Upper lobe of right lung (tissue), 1 donor: ENCODE measurements around the gene SLC39A5. TPM values are rescaled to one million over a fixed set of nuclear protein-coding genes. Genes with fewer than 3 reads are reported as not detected.
"Not testable (repeated sequence)": the region's sequence is repeated elsewhere in the genome, so short reads cannot be mapped to it uniquely, and the experiment has no call there.

ENCODE experiments used
- ATAC-seq: fragments of 200-7000 bp; cut with Tn5 transposase; one replicate; pipeline ENCODE4 v1.9.1; 2020; ENCODE audit warnings: mild to moderate bottlenecking, moderate library complexity
- DNase-seq: peaks from one replicate; pipeline ENCODE4 v3.0.0-alpha.2; 2020
- H3K27ac ChIP-seq: fragments of 200-600 bp; one replicate; pipeline ENCODE4 v1.8.0; 2022
- H3K27me3 ChIP-seq: fragments of 200-600 bp; one replicate; pipeline ENCODE4 v1.8.0; 2022; ENCODE audit warnings: mild to moderate bottlenecking
- H3K36me3 ChIP-seq: fragments of 200-600 bp; one replicate; pipeline ENCODE4 v1.8.0; 2022
- H3K4me1 ChIP-seq: fragments of 200-600 bp; one replicate; pipeline ENCODE4 v1.8.0; 2022
- H3K4me3 ChIP-seq: fragments of 200-600 bp; one replicate; pipeline ENCODE4 v1.8.0; 2022; ENCODE audit warnings: mild to moderate bottlenecking
- H3K9me3 ChIP-seq: fragments of 200-600 bp; one replicate; pipeline ENCODE4 v1.8.0; 2022
- CTCF ChIP-seq: fragments of 200-600 bp; IDR thresholded peaks from one replicate; pipeline ENCODE4 v1.8.0; 2022; ENCODE audit warnings: antibody characterized with exemption
- intact Hi-C: fragments of 100-400 bp; cut with DNase I; formaldehyde crosslinking; loops from one replicate; pipeline ENCODE4 v1.11.0; 2022
- total RNA-seq: library from RNA; stranded (reverse); fragmentation: NEBNext Ultra II Directional; extraction: Animal tissue kit (Norgen Biotek cat#: 25700); gene quantifications from one replicate; pipeline ENCODE4 v1.2.1, GENCODE V29; 2021
- donor health status: DM: no; HTN: yes; CAD: no; lungs with severe emphysema.

Gene SLC39A5
- total RNA-seq, 1 donor from 2014 or later, result 0.87 TPM

DNA sequence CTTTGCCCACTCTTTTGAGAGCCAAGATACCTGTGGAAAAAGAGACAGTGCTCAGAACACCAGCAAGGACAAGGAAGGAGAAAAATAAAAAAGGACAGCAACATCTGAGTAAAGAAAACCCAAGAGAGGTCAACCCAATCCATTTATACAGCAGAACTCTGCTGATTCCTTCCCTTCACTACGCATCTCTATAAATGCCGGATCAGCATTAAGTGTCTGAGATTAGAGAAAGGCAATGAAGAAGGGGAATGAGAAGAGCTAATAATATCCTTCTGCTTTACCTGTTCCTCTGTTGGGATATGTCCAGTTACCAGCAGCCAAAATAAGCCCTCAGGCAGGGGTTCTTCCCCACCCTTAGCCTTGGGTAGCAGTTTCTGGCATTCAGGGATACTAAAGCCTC, 52.7 kb downstream of the SLC39A5 start:
- Histone ChIP-seq H3K27me3 (no peaks in the 10 kb centered on the region), H3K27ac (no peak overlapping the region), H3K9me3 (no peaks in the 10 kb centered on the region), H3K36me3 (peaks cover 82% of the 10 kb centered on the region), H3K4me3 (no peak overlapping the region), H3K4me1 (peaks cover 11% of the 10 kb centered on the region)
- TF ChIP-seq CTCF, result no peak
- intact Hi-C loops, result no loop called here
- ATAC-seq, result no peak
- DNase-seq, result no peak

DNA sequence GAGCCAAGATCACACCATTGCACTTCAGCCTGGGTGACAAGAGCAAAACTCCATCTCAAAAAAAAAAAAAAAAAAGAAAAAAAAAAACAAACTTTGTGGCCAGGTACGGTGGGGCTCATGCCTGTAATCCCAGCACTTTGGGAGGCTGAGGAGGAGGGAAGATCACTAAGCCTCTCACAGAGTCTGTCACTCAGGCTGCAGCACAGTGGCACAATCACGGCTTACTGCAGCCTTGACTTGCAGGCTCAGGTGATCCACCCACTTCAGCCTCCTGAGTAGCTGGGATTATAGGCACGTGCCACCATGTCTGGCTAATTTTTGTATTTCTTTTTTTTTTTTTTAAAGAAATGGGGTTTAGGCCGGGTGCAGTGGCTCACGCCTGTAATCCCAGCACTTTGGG, 54.4 kb downstream of the SLC39A5 start:
- ATAC-seq, H3K4me3 ChIP-seq, H3K9me3 ChIP-seq, H3K27ac ChIP-seq, intact Hi-C loops, DNase-seq, H3K27me3 ChIP-seq: not testable (repeated sequence)
- Histone ChIP-seq H3K36me3 (peaks cover 65% of the 10 kb centered on the region), H3K4me1 (peaks cover 21% of the 10 kb centered on the region)

DNA sequence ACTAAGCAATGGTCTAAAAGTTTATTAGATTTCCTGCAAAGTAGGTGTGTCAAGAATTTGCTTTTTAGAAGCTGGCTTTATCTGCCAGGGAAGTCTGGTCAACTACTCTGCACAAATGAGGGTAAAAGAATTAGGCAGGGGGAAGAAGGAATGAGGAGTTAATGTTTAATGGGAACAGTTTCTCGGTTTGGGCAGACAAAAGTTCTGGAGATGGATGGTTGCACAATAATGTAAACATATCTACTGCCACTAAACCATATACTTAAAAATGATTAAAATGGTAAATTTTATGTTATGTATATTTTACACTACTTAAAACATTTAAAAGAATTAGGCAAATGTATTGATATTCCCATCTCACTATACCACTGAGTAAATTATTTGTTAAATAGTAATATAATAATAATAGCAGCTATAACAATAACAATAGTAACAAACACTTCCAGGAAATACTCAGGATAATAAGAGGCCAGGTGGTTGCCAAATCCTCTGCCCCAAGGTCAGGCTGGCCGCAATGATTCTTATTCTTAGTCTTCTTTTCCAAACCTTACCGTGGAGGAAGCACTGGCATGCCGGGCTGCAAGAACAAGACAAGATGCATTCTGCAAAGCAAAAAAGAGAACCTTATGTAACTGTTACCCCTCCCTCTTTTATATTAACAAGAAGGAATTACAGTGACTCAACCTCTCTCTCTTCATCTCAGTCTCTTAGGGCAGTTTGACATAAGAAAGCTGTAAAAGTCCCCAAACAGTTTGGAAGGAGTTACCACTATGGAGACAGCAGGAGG, 56.4 kb downstream of the SLC39A5 start:
- intact Hi-C loops, result no loop called here
- H3K27me3 ChIP-seq, result no peaks in the 10 kb centered on the region
- DNase-seq, result no peak
- H3K4me1 ChIP-seq, result peaks cover 23% of the 10 kb centered on the region
- peak; percentile 28 for ATAC-seq
- TF ChIP-seq CTCF, result no peak
- no peaks in the 10 kb centered on the region for H3K9me3 ChIP-seq
- peaks cover 60% of the 10 kb centered on the region for H3K36me3 ChIP-seq
- H3K4me3 ChIP-seq, result no peak overlapping the region
- H3K27ac ChIP-seq, result peak overlapping the region; percentile 0

Other genes with a start within 250 kb of the SLC39A5 start
- gene SUOX, start 232.8 kb upstream of the SLC39A5 start, total RNA-seq, result 20.3 TPM
- gene IKZF4, start 209.0 kb upstream of the SLC39A5 start, total RNA-seq, result 10.5 TPM
- gene RPS26, start 188.1 kb upstream of the SLC39A5 start, total RNA-seq, result 55.4 TPM
- gene ERBB3, start 149.9 kb upstream of the SLC39A5 start, total RNA-seq, result 60.7 TPM
- 71.4 TPM for gene PA2G4, start 125.5 kb upstream of the SLC39A5 start, total RNA-seq
- 2,726 TPM for gene RPL41, start 113.4 kb upstream of the SLC39A5 start, total RNA-seq
- gene ZC3H10, start 111.8 kb upstream of the SLC39A5 start, total RNA-seq, result 8.4 TPM
- 101 TPM for gene ESYT1, start 101.8 kb upstream of the SLC39A5 start, total RNA-seq
- 19.5 TPM for gene MYL6B, start 77.5 kb upstream of the SLC39A5 start, total RNA-seq
- 1,254 TPM for gene MYL6, start 71.7 kb upstream of the SLC39A5 start, total RNA-seq
- 117 TPM for gene SMARCC2, start 40.6 kb upstream of the SLC39A5 start, total RNA-seq
- gene RNF41, start 8.1 kb upstream of the SLC39A5 start, total RNA-seq, result 51.6 TPM
- gene NABP2, start 5.7 kb upstream of the SLC39A5 start, total RNA-seq, result 19.8 TPM
- gene ANKRD52, start 28.3 kb downstream of the SLC39A5 start, total RNA-seq, result 28.0 TPM
- gene COQ10A, start 36.9 kb downstream of the SLC39A5 start, total RNA-seq, result 12.0 TPM
- 159 TPM for gene CS, start 70.3 kb downstream of the SLC39A5 start, total RNA-seq
- 101 TPM for gene CNPY2, start 85.9 kb downstream of the SLC39A5 start, total RNA-seq
- gene PAN2, start 103.9 kb downstream of the SLC39A5 start, total RNA-seq, result 84.4 TPM
- gene IL23A, start 108.8 kb downstream of the SLC39A5 start, total RNA-seq, result 0.81 TPM
- 199 TPM for gene STAT2, start 130.1 kb downstream of the SLC39A5 start, total RNA-seq
- not detected for gene APOF, start 132.8 kb downstream of the SLC39A5 start, total RNA-seq
- 9.8 TPM for gene TIMELESS, start 219.4 kb downstream of the SLC39A5 start, total RNA-seq
- gene MIP, start 224.6 kb downstream of the SLC39A5 start, total RNA-seq, result not detected
- 3.2 TPM for gene SPRYD4, start 238.5 kb downstream of the SLC39A5 start, total RNA-seq